ENCODE data around the gene ACAA1. TPM values are rescaled to one million over a fixed set of nuclear protein-coding genes. Genes with fewer than 3 reads are reported as not detected.

The ACAA1 gene
- total RNA-seq, 3 donors from 2014 or later (not counting 1 experiment from before 2014, with no cell fraction given) = 79.4 to 101 (median 93.9) TPM

DNA sequence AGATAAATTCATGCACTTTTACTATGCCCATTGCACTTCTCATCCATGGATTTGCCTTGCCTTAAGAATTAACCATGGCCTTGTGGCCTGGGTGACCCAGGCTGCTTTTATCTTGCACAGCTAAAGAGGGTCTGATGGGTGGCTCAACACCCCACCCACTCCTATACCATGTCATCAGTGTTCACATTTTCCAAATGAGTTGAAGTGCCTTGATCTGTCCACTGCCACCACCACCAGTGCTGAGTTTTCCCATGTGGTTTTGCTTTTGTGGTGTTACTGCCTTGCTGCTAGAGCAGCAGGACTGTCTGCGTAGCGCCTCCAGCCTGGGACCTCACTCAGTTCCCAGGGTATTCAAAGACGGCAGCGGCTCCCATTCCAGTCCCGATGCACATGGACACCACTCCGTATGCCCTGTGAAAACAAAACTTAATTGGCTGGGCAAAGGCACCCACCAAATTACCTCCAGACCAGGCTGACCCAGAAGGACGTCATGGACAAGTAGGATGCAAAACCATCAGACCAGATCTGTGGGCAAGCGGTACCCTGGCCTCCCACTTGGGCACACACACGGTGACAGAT, 14.1 kb downstream of the ACAA1 start:
- Histone ChIP-seq H3K9me3 (ENCODE audit: control insufficient read depth, insufficient read depth, low read length) (no peaks in the 10 kb centered on the region), H3K4me1 (ENCODE audit: control insufficient read depth, insufficient read depth, low read length) (peaks cover 2% of the 10 kb centered on the region), H3K27me3 (ENCODE audit: control insufficient read depth, insufficient read depth, low read length) (no peaks in the 10 kb centered on the region), H3K27ac (ENCODE audit: low read length) (no peak overlapping the region), H3K4me3 (ENCODE audit: low read length) (no peak overlapping the region), H3K36me3 (ENCODE audit: control insufficient read depth, insufficient read depth, low read length) (peaks cover 70% of the 10 kb centered on the region)
- no peak for ATAC-seq
- no peak overlapping the region for H3K27ac Mint-ChIP-seq
- 95% methylated on average over 9 of the region's 9 CpGs for WGBS (ENCODE audit: insufficient coverage)
- H3K27me3 Mint-ChIP-seq (ENCODE audit: low read depth in 2 of 2) = no peaks in the 10 kb centered on the region
- no peak overlapping the region for H3K4me3 Mint-ChIP-seq
- TF ChIP-seq, protein P1, sequence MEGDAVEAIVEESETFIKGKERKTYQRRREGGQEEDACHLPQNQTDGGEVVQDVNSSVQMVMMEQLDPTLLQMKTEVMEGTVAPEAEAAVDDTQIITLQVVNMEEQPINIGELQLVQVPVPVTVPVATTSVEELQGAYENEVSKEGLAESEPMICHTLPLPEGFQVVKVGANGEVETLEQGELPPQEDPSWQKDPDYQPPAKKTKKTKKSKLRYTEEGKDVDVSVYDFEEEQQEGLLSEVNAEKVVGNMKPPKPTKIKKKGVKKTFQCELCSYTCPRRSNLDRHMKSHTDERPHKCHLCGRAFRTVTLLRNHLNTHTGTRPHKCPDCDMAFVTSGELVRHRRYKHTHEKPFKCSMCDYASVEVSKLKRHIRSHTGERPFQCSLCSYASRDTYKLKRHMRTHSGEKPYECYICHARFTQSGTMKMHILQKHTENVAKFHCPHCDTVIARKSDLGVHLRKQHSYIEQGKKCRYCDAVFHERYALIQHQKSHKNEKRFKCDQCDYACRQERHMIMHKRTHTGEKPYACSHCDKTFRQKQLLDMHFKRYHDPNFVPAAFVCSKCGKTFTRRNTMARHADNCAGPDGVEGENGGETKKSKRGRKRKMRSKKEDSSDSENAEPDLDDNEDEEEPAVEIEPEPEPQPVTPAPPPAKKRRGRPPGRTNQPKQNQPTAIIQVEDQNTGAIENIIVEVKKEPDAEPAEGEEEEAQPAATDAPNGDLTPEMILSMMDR (IDR thresholded peaks at IDR 0.05) = no peak
- intact Hi-C loops (cut with micrococcal nuclease) = no loop called here
- peaks cover 6% of the 10 kb centered on the region for H3K36me3 Mint-ChIP-seq
- no peaks in the 10 kb centered on the region for H3K9me3 Mint-ChIP-seq
- H3K4me1 Mint-ChIP-seq = peaks cover 5 to 34% of the 10 kb centered on the region in 2 donors
- no peak for DNase-seq

DNA sequence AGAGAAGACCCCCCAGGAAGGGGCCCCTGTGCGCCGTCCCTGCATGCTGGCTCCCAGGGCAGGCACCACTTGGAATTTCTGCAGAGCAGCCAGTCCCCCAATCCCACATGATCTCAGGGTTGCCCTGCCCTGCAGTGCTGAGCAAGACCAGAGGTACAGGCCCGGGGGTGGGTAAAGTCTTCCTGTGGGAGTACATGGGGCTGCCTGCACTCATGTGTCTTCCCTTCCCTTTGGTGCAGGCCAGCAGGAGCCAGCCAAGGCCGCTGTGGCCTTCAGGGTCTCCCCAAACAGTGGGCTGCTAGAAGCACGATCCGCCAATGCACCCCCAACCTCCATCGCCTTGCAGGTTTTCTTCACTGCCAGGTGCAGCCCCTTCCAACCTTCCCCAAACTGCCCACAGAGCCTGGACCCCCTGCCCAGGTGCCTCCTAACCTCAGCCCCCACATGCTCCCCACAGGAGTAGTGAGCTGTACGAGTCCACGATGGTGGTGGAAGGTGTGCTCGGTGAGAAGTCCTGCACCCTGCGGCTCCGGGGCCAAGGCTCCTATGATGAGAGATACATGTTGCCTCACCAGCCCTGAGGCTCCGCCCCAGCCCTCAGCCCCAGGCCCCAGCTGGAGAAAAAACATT, 15.0 kb downstream of the ACAA1 start:
- Mint-ChIP-seq H3K27me3 (ENCODE audit: low read depth in 2 of 2) (no peaks in the 10 kb centered on the region), H3K27ac (peak overlapping the region in 1 of 2 donors; percentile 40), H3K4me3 (no peak overlapping the region), H3K4me1 (peaks cover 5 to 34% of the 10 kb centered on the region in 2 donors), H3K9me3 (no peaks in the 10 kb centered on the region), H3K36me3 (peaks cover 6% of the 10 kb centered on the region)
- intact Hi-C loops (cut with micrococcal nuclease) = no loop called here
- Histone ChIP-seq H3K36me3 (ENCODE audit: control insufficient read depth, insufficient read depth, low read length) (peaks cover 62% of the 10 kb centered on the region), H3K27ac (ENCODE audit: low read length) (no peak overlapping the region), H3K4me3 (ENCODE audit: low read length) (no peak overlapping the region), H3K4me1 (ENCODE audit: control insufficient read depth, insufficient read depth, low read length) (peaks cover 3% of the 10 kb centered on the region), H3K27me3 (ENCODE audit: control insufficient read depth, insufficient read depth, low read length) (no peaks in the 10 kb centered on the region), H3K9me3 (ENCODE audit: control insufficient read depth, insufficient read depth, low read length) (no peaks in the 10 kb centered on the region)
- DNase-seq (no peak), ATAC-seq (no peak)
- 98% methylated on average over 13 of the region's 13 CpGs for WGBS (ENCODE audit: insufficient coverage)
- TF ChIP-seq, protein P1 (IDR thresholded peaks at IDR 0.05) = no peak

DNA sequence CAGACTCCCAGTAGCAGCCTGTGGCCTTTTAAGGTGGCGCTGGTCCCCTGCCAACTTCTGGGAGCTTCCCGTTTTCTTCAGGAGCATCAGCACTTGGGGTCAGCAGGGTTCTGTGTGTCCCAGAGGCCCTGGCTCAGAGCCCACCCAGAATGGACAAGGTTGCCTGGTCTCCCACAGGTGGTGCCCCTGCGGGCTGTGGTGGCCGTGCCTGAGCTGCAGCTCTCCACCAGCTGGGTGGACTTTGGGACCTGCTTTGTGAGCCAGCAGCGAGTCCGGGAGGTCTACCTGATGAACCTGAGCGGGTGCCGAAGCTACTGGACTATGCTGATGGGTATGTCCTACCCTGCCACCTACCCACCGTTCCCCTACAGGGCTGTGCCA, 15.5 kb downstream of the ACAA1 start:
- no peak overlapping the region for H3K4me3 ChIP-seq (ENCODE audit: low read length)
- no peak overlapping the region for H3K4me3 Mint-ChIP-seq
- no peaks in the 10 kb centered on the region for H3K9me3 ChIP-seq (ENCODE audit: control insufficient read depth, insufficient read depth, low read length)
- intact Hi-C loops (cut with micrococcal nuclease) = no loop called here
- H3K27ac ChIP-seq (ENCODE audit: low read length) = no peak overlapping the region
- no peak overlapping the region for H3K27ac Mint-ChIP-seq
- TF ChIP-seq, protein P1 (IDR thresholded peaks at IDR 0.05) = no peak
- H3K4me1 ChIP-seq (ENCODE audit: control insufficient read depth, insufficient read depth, low read length) = peaks cover 3% of the 10 kb centered on the region
- WGBS (ENCODE audit: insufficient coverage) = 97% methylated on average over 9 of the region's 9 CpGs
- no peaks in the 10 kb centered on the region for H3K27me3 ChIP-seq (ENCODE audit: control insufficient read depth, insufficient read depth, low read length)
- peaks cover 5 to 34% of the 10 kb centered on the region in 2 donors for H3K4me1 Mint-ChIP-seq
- DNase-seq (no peak), ATAC-seq (no peak)
- no peaks in the 10 kb centered on the region for H3K9me3 Mint-ChIP-seq
- H3K27me3 Mint-ChIP-seq (ENCODE audit: low read depth in 2 of 2) = no peaks in the 10 kb centered on the region
- peaks cover 57% of the 10 kb centered on the region for H3K36me3 ChIP-seq (ENCODE audit: control insufficient read depth, insufficient read depth, low read length)
- H3K36me3 Mint-ChIP-seq = peaks cover 6% of the 10 kb centered on the region
